ENCODE data around the gene TOMM22.

DNA sequence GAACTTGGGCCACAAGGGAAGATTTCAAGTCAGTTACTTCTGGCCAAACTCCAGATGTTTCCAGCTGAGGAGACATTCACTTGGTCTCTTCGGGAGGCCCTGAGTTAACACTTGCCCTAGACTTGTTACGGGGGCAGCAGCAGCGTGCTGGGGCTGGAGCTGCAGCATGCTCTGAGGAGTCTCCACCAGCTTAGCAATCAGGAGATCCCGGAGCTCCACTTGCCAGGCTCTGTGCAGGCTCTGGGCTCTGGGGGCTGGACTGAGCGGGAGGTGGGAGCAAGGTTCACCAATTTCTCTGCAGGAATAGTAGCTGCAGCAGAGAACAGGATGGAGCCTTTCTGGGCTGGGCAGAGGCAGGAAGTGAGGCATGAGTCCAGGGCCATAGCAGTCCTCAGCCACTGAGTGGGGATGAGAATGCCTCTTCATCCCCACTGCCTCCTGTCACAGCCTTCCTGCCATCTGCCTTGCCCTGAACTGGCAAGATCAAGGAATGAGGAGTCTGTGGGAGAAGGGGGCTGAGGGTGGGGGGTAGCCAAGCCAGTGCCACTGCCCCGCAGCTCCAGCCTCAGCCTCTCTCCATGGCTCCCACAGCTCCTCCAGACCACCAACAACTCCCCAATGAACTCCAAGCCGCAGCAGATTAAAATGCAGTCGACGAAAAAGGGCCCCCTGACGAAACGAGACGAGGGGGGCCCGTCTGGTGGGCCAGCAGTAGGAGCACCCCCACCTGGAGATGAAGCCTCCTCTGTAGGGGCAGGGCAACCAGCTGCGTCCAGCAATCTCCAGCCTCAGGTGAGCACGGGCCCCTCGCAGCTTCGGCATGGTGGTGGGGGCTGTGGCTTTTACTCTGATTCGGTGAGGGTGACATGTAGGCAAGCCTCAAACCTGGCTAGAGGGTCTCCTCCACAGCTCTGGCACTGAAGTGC lies 47.4 kb downstream of the TOMM22 start:
- TF ChIP-seq FOXK1 (CRISPR knock-in tag; IDR thresholded peaks at IDR 0.05), result no peak
- TF ChIP-seq GABPB1 (CRISPR knock-in tag; IDR thresholded peaks at IDR 0.05), result no peak
- TF ChIP-seq, protein P1, sequence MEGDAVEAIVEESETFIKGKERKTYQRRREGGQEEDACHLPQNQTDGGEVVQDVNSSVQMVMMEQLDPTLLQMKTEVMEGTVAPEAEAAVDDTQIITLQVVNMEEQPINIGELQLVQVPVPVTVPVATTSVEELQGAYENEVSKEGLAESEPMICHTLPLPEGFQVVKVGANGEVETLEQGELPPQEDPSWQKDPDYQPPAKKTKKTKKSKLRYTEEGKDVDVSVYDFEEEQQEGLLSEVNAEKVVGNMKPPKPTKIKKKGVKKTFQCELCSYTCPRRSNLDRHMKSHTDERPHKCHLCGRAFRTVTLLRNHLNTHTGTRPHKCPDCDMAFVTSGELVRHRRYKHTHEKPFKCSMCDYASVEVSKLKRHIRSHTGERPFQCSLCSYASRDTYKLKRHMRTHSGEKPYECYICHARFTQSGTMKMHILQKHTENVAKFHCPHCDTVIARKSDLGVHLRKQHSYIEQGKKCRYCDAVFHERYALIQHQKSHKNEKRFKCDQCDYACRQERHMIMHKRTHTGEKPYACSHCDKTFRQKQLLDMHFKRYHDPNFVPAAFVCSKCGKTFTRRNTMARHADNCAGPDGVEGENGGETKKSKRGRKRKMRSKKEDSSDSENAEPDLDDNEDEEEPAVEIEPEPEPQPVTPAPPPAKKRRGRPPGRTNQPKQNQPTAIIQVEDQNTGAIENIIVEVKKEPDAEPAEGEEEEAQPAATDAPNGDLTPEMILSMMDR (IDR thresholded peaks at IDR 0.05), result no peak
- TF ChIP-seq TCF7 (CRISPR knock-in tag; IDR thresholded peaks at IDR 0.05; ENCODE audit: low read depth), result no peak

Data from WTC11 (cell line).